Ascending aorta (tissue), 2 donors: ENCODE data around the gene PCAT7. TPM values are rescaled to one million over a fixed set of nuclear protein-coding genes. Genes with fewer than 3 reads are reported as not detected.

Experiments
- DNase-seq, 2 donors: peaks; one replicate each; pipeline ENCODE4 v3.0.0-alpha.2; 2019; ENCODE audit warnings: low spot score in 2 of 2
- H3K27ac ChIP-seq, 2 donors: fragments of 200-600 bp; sonication (generic); one replicate each; pipeline ENCODE4 v1.5.1; 2016 to 2017; ENCODE audit warnings: mild to moderate bottlenecking in 1 of 2
- H3K27me3 ChIP-seq: fragments of 200-600 bp; sonication (generic); one replicate; pipeline ENCODE4 v1.5.1; 2017
- H3K36me3 ChIP-seq, 2 donors: fragments of 200-600 bp; sonication (generic); one replicate each; pipeline ENCODE4 v1.5.1; 2016
- H3K4me1 ChIP-seq, 2 donors: fragments of 200-600 bp; sonication (generic); one replicate each; pipeline ENCODE4 v1.5.1; 2016 to 2017; ENCODE audit warnings: mild to moderate bottlenecking in 1 of 2
- H3K4me3 ChIP-seq, 2 donors: fragments of 200-600 bp; sonication (generic); one replicate each; pipeline ENCODE4 v1.5.1; 2016 to 2017; ENCODE audit warnings: mild to moderate bottlenecking in 1 of 2
- H3K9me3 ChIP-seq, 2 donors: fragments of 200-600 bp; sonication (generic); one replicate each; pipeline ENCODE4 v1.5.1; 2016
- intact Hi-C: fragments of 100-400 bp; cut with DNase I; formaldehyde crosslinking; loops from one replicate; pipeline ENCODE4 v1.15.1; 2023
- total RNA-seq: library from RNA; depleted of rRNA; stranded (reverse); fragments of >200 nt; gene quantifications from one replicate; pipeline ENCODE4 v1.1.0, GENCODE V29; 2016
- TF ChIP-seq, protein P1 (sequence below), 3 experiments: fragments of 200-600 bp in 2 of 3; fragments of 450-650 bp in 1 of 3; sonication (generic) in 2 of 3; IDR thresholded peaks; one replicate each; pipeline ENCODE4 v1.5.1; 2016 to 2019; ENCODE audit warnings: antibody characterized with exemption in 3 of 3, mild to moderate bottlenecking in 1 of 3, moderate library complexity in 1 of 3

Gene PCAT7
- total RNA-seq, 1 donor from 2014 or later, result not detected

DNA sequence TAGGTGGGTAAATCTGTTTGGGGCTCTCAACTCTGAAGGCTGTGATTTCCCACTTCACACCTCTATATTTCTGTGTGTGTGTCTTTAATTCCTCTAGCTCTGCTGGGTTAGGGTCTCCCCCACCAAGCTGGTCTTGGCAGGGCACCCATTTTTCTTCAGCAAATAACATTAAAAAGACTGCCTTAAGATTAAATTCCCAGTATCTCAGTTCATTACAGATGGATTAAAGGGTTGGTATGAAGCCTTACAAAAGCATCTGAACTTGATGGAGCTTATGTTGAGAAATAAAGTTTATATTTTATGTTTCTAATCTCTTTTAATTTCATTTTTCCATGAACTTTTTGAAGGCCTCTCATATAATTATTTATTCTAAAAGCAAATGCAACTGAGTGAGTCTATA, 11.7 kb downstream of the PCAT7 start:
- H3K9me3 ChIP-seq, result no peaks in the 10 kb centered on the region
- intact Hi-C loops, result no loop called here
- TF ChIP-seq, protein P1, sequence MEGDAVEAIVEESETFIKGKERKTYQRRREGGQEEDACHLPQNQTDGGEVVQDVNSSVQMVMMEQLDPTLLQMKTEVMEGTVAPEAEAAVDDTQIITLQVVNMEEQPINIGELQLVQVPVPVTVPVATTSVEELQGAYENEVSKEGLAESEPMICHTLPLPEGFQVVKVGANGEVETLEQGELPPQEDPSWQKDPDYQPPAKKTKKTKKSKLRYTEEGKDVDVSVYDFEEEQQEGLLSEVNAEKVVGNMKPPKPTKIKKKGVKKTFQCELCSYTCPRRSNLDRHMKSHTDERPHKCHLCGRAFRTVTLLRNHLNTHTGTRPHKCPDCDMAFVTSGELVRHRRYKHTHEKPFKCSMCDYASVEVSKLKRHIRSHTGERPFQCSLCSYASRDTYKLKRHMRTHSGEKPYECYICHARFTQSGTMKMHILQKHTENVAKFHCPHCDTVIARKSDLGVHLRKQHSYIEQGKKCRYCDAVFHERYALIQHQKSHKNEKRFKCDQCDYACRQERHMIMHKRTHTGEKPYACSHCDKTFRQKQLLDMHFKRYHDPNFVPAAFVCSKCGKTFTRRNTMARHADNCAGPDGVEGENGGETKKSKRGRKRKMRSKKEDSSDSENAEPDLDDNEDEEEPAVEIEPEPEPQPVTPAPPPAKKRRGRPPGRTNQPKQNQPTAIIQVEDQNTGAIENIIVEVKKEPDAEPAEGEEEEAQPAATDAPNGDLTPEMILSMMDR (IDR thresholded peaks at IDR 0.05), result no peak
- no peaks in the 10 kb centered on the region for H3K27me3 ChIP-seq
- no peak overlapping the region for H3K4me3 ChIP-seq
- H3K36me3 ChIP-seq, result no peaks in the 10 kb centered on the region
- DNase-seq, result no peak
- no peaks in the 10 kb centered on the region for H3K4me1 ChIP-seq
- no peak overlapping the region for H3K27ac ChIP-seq

DNA sequence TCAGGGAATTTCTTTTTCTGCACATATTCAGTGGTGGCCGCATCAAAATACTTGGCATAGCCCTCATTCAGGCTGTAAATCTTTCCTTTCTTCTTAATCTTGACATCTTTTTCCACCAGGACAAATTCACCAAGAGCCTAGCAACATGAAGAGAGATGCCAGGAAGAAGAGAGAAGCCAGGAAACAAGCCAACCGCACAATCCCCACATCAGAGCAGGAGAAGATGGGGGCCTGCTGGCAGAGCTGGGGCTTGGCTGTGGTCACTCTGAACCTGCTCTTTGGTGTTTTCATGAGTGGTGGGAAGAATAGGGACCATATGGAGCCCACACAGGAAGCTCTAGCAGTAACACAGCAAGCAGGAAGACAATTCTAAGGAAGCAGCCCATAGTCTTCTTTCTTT, 12.4 kb downstream of the PCAT7 start:
- H3K27me3 ChIP-seq, result no peaks in the 10 kb centered on the region
- no peaks in the 10 kb centered on the region for H3K36me3 ChIP-seq
- intact Hi-C loops, result no loop called here
- no peaks in the 10 kb centered on the region for H3K4me1 ChIP-seq
- TF ChIP-seq, protein P1 (IDR thresholded peaks at IDR 0.05), result no peak
- H3K27ac ChIP-seq, result no peak overlapping the region
- no peak for DNase-seq
- H3K9me3 ChIP-seq, result no peaks in the 10 kb centered on the region
- no peak overlapping the region for H3K4me3 ChIP-seq

DNA sequence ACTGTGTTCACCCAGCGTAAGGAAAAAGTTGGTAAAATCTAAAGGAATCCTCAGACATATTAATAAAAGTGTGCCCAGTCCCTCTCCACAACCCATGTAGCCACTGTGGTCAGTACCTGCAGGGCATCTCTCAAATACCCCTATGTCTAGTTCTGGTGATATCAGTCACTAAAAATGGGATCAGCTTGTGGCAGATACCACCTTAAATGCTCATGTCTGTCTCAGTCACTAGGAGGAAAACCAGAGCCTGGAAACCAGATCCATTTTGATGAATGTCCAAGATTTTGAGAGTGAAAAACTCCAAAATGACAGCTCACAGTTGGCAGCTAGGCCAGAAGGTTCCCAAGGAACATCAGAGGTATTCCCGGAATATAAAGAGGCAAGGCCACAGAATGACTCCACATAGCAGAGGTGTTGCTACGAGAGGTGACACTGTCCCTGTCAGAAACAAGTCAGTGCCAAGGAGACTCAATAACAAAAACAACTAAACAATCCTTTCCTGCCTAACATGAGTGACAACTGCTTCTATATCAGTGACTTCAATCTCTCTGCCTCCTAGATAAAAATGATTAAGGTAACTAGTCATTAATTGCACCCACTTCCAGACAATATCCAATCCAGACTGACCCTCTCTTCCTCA, 13.5 kb downstream of the PCAT7 start:
- no peak for DNase-seq
- Histone ChIP-seq H3K27ac (no peak overlapping the region), H3K27me3 (no peaks in the 10 kb centered on the region), H3K36me3 (no peaks in the 10 kb centered on the region), H3K9me3 (no peaks in the 10 kb centered on the region), H3K4me3 (no peak overlapping the region), H3K4me1 (no peaks in the 10 kb centered on the region)
- TF ChIP-seq, protein P1 (IDR thresholded peaks at IDR 0.05), result no peak
- intact Hi-C loops, result no loop called here

DNA sequence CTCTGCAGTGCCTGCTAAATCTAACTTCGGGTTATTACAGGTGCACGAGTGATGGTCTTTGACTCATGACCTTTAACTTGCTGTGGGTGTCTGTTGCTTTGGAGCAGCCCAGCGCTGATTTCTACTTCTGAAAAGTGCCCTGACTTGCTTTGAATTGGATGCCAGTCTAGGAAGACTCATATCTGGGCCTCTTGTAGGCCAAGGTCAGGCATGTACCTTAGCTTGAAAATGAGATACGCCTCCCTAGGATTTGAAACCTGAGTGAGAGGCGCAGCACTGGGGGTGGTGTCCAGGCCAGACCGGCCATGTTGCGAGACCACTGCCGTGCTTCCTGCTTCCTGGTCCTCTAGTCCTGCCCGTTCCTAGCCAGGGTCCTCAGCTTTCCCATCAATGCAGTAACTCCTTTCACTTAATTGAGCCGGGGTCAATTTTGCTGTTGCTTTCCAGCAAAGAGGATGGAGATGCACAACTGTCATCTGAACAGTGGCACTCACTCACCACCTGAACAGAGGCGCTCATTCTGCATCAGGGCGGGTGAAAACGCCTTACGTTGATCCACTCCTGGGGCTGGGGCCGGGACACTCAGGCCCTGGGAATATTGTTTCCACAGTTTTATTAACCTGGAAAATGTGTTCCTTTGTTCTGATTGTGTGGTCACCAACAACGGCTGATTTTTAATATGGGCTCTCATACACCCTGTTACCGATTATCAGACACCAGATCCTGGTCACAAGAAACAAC, 14.3 kb downstream of the PCAT7 start:
- H3K36me3 ChIP-seq, result no peaks in the 10 kb centered on the region
- intact Hi-C loops, result no loop called here
- no peak overlapping the region for H3K27ac ChIP-seq
- H3K4me1 ChIP-seq, result no peaks in the 10 kb centered on the region
- no peaks in the 10 kb centered on the region for H3K27me3 ChIP-seq
- no peaks in the 10 kb centered on the region for H3K9me3 ChIP-seq
- TF ChIP-seq, protein P1 (IDR thresholded peaks at IDR 0.05), result no peak
- no peak overlapping the region for H3K4me3 ChIP-seq
- no peak for DNase-seq

DNA sequence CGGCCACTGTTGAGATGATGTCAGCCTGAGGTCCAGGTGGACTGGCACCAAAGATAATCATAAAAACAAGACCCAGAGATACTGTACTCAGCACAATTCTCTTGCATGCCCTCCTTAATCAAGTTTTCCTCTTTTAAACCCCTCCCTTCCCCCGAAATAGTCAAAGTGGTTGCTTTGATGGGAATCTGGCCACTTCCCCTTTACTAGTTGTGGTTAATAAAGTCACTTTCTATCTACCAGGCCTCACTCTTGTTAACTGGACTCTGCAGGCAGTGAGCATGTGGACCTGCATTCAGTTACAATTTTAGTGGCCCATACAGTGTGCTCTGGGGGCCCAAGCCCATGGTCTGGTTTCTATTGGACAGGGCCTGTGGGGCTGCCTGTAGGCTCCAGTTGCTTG, 21.2 kb downstream of the PCAT7 start:
- H3K9me3 ChIP-seq, result no peaks in the 10 kb centered on the region
- no peaks in the 10 kb centered on the region for H3K4me1 ChIP-seq
- DNase-seq, result no peak
- intact Hi-C loops, result no loop called here
- H3K27me3 ChIP-seq, result no peaks in the 10 kb centered on the region
- no peak overlapping the region for H3K4me3 ChIP-seq
- no peak overlapping the region for H3K27ac ChIP-seq
- TF ChIP-seq, protein P1 (IDR thresholded peaks at IDR 0.05), result no peak
- no peaks in the 10 kb centered on the region for H3K36me3 ChIP-seq
